Left colon (tissue), 2 donors: Measurements from ENCODE around the gene FRMD4A. TPM values are rescaled to one million over a fixed set of nuclear protein-coding genes. Genes with fewer than 3 reads are reported as not detected.
A peak's percentile ranks its signal among the peaks of the same experiment; 100 is the strongest.

Experiments used
- ATAC-seq: fragments of 200-7000 bp; cut with Tn5 transposase; one replicate; pipeline ENCODE4 v1.9.1; 2020; ENCODE audit warnings: mild to moderate bottlenecking, moderate library complexity
- DNase-seq, 2 donors: peaks; one replicate each; pipeline ENCODE4 v3.0.0-alpha.2; 2020
- intact Hi-C, 2 donors: fragments of 100-400 bp; cut with DNase I in 1 of 2; cut with micrococcal nuclease in 1 of 2; formaldehyde crosslinking; loops; one replicate each; pipeline versions ENCODE4 v1.11.2 to v1.14.0; 2022; cut with DNase I, micrococcal nuclease
- total RNA-seq, 2 donors: library from RNA; stranded (reverse); fragmentation: NEBNext Ultra II Directional; extraction: Animal tissue kit (Norgen Biotek cat#: 25700); gene quantifications; one replicate each; pipeline ENCODE4 v1.2.1, GENCODE V29; 2021
- donor health status: DM: no; HTN: no; CAD: no.
- donor health status: DM: yes; HTN: yes; CAD: no.

Gene FRMD4A
- total RNA-seq, 2 donors from 2014 or later, result 5.1 to 11.2 TPM

- ATAC-seq (peak; percentile 26), DNase-seq (no peak)
- intact Hi-C loops, result no loop called here
Measured at GRCh38 chr10:13708256-13708990, 622.3 kb downstream of the FRMD4A start.

GRCh38 chr10:13707156-13707881 lies 623.4 kb downstream of the FRMD4A start:
- intact Hi-C loops, result no loop called here
- DNase-seq (peak; percentile 73 to 82), ATAC-seq (peak; percentile 89)

GRCh38 chr10:13706604-13707003 lies 624.1 kb downstream of the FRMD4A start:
- intact Hi-C loops, result no loop called here
- DNase-seq (peak in 1 of 2 donors; percentile 16), ATAC-seq (peak; percentile 54)

- DNase-seq (no peak), ATAC-seq (no peak)
- intact Hi-C loops, result no loop called here
Measured at GRCh38 chr10:13706175-13706574, 624.5 kb downstream of the FRMD4A start.

- ATAC-seq (no peak), DNase-seq (no peak)
- intact Hi-C loops, result no loop called here
Measured at GRCh38 chr10:13705526-13706174, 625.1 kb downstream of the FRMD4A start.

- DNase-seq (no peak), ATAC-seq (no peak)
- intact Hi-C loops, result no loop called here
Measured at GRCh38 chr10:13704964-13705363, 625.8 kb downstream of the FRMD4A start.

GRCh38 chr10:13703997-13704536 lies 626.7 kb downstream of the FRMD4A start:
- intact Hi-C loops, result no loop called here
- ATAC-seq, result no peak

GRCh38 chr10:13703101-13703818 lies 627.5 kb downstream of the FRMD4A start:
- intact Hi-C loops, result no loop called here
- no peak for ATAC-seq

More at GRCh38 chr10:13703997-13704536, 626.7 kb downstream of the FRMD4A start:
- DNase-seq, result no peak

GRCh38 chr10:13701157-13701919 lies 629.4 kb downstream of the FRMD4A start:
- ATAC-seq (no peak), DNase-seq (no peak)
- intact Hi-C loops, result no loop called here

More at GRCh38 chr10:13703101-13703818, 627.5 kb downstream of the FRMD4A start:
- DNase-seq, result no peak

GRCh38 chr10:13700473-13701144 lies 630.1 kb downstream of the FRMD4A start:
- intact Hi-C loops, result no loop called here
- DNase-seq (no peak), ATAC-seq (no peak)

GRCh38 chr10:13699216-13699615 lies 631.5 kb downstream of the FRMD4A start:
- ATAC-seq, result no peak
- intact Hi-C loops, result no loop called here
- DNase-seq, result no peak

- intact Hi-C loops, result no loop called here
- ATAC-seq, result no peak
Measured at GRCh38 chr10:13698217-13698616, 632.5 kb downstream of the FRMD4A start.

GRCh38 chr10:13696071-13696470 lies 634.7 kb downstream of the FRMD4A start:
- intact Hi-C loops, result no loop called here
- no peak for ATAC-seq
- DNase-seq, result no peak

More at GRCh38 chr10:13698217-13698616, 632.5 kb downstream of the FRMD4A start:
- DNase-seq, result no peak

- ATAC-seq (no peak), DNase-seq (no peak)
- intact Hi-C loops, result no loop called here
Measured at GRCh38 chr10:13695588-13695987, 635.1 kb downstream of the FRMD4A start.

- DNase-seq, result no peak
- intact Hi-C loops, result no loop called here
- ATAC-seq, result no peak
Measured at GRCh38 chr10:13693783-13694700, 636.7 kb downstream of the FRMD4A start.

GRCh38 chr10:13690281-13690825 lies 640.4 kb downstream of the FRMD4A start:
- DNase-seq, result no peak
- no peak for ATAC-seq
- intact Hi-C loops, result no loop called here
